Omental fat pad (tissue), 4 donors: ENCODE measurements around the gene ANG. TPM values are rescaled to one million over a fixed set of nuclear protein-coding genes. Genes with fewer than 3 reads are reported as not detected.
"Not testable (repeated sequence)": the region's sequence is repeated elsewhere in the genome, so short reads cannot be mapped to it uniquely, and the experiment has no call there.

ENCODE experiments used
- ATAC-seq: fragments of 150-250 bp; one replicate; pipeline ENCODE4 v1.9.1; 2016; ENCODE audit warnings: mild to moderate bottlenecking, moderate library complexity; ENCODE audit not compliant: low FRiP score
- DNase-seq: peaks from one replicate; pipeline ENCODE4 v3.0.0-alpha.2; 2019; ENCODE audit warnings: low spot score
- CTCF ChIP-seq, 3 donors: fragments of 450-650 bp; IDR thresholded peaks; one replicate each; pipeline ENCODE4 v1.5.1; 2016 to 2017; ENCODE audit warnings: antibody characterized with exemption in 3 of 3, mild to moderate bottlenecking in 3 of 3, moderate library complexity in 2 of 3
- total RNA-seq, 4 donors: library from RNA; depleted of rRNA; stranded (reverse); fragments of >200 nt; gene quantifications; one replicate each; pipeline ENCODE4 v1.1.0, GENCODE V29; 2016

Gene ANG
- total RNA-seq, 4 donors from 2014 or later, result 24.4 to 114 (median 45.6) TPM

DNA sequence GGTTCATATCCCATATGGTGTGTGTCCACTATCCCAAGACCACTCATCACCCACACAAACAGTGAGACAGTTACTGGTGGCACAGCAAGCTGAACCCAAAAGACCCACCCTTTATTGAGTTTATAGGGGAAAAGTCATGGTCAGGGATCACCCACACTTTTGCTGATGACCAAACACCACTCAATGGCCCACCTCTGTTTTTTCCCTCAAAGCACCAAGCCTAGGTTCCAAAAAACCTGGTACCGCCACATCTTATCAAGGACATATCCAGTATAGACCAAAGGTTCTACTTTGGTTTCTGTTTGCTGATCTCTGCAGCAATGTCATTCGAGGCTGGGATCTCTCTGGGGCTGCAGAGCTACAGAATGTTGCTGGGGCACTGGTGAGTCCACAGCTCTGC, 27.4 kb upstream of the ANG start:
- TF ChIP-seq CTCF (IDR thresholded peaks at IDR 0.05), result no peak

GRCh38 chr14:20662968-20663732, 25.4 kb upstream of the ANG start:
- peak; percentile 47 for ATAC-seq
- TF ChIP-seq CTCF (IDR thresholded peaks at IDR 0.05), result no peak
- DNase-seq, result no peak

More for the DNA sequence above, 27.4 kb upstream of the ANG start:
- ATAC-seq (no peak), DNase-seq (no peak)

GRCh38 chr14:20666400-20666961, 22.1 kb upstream of the ANG start:
- DNase-seq, ATAC-seq: not testable (repeated sequence)

DNA sequence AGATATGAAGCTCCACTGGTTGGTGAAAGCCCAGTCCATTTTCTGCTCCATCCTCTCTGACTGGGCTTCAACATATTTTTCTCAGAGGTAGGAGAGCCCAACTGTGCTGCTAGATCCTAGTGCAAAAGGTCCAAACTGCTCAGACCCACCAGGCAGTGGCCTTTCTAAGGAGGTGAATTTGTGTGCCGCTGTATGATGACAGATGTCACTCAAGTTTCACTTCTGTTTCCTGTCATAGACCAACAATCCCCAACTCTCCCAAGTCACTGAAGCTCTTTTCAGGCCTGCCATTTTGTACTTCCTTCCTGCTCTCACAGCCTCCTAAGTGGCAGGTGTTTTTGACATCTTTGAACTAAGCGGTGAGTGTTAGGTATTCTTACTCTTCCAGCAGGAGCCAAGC, 20.6 kb upstream of the ANG start:
- ATAC-seq (no peak), DNase-seq (no peak)
- TF ChIP-seq CTCF (IDR thresholded peaks at IDR 0.05), result no peak

DNA sequence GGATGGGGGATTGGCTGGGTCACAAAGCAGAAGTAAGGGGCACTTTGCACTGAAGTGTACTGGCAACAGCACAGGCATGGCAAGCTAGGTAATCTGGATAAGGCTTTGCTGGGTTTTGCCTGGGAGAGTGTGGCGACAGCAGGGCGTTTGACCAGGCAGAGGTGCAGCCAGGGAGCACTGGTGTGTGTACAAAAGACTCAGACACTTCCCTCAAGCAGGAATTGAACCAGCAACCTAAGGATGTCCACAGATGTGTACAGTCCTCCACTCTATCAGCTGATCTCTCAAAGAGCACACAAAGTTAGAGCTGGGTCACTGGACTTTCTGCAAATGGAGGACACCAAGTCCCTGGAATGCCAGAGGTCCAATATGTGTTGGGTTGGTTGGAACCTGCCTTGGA, 19.6 kb upstream of the ANG start:
- ATAC-seq (no peak), DNase-seq (no peak)
- no peak for TF ChIP-seq CTCF (IDR thresholded peaks at IDR 0.05)

DNA sequence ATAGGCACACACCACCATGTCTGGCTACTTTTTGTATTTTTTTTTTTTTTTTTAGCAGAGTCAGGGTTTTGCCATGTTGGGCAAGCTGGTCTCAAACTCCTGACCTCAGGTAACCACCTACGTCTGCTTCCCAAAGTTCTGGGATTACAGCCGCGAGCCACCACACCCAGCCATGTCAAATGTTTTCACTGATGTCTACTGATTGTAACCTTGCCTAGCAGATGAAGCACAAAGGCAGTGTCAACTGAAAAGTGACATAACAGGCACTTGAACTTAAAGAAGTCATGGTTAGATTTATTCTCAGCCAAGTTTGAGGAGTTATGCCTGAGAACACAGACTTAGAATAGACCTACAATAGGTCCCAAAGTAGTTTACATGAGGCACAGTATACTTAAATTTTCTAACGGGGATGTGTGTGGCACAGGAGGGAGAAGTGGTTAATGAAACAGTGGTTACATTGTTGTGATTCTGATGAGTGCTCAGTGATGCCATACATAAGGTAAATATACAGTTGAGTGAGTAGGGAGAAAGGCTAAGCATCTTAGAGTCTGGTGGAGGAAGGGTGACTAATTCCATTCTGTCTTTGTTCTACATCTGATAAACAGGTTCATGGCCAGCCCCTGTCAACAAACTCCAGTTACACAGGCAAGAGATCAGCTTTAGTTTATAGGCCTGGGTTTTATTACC, 16.8 kb upstream of the ANG start:
- ATAC-seq (no peak), DNase-seq (no peak)
- no peak for TF ChIP-seq CTCF (IDR thresholded peaks at IDR 0.05)

DNA sequence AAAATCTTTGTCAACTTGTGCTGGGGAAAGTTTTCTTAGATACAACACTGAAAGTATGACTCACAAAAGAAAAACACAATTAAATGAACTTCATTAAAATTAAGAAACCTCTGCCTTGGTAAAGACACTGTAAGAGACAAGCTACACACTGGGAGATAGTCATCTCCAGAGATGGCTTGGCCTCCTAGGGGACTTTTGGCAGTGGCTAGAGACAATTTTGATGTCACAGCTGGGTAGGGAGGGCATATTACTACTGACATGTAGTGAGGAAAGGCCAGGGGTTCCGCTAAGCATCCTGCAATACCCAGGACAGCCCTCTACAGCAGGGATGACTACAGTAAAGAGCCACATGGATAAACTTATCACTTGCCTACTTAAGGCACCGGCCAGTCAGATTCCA, 12.9 kb upstream of the ANG start:
- TF ChIP-seq CTCF (IDR thresholded peaks at IDR 0.05), result no peak
- ATAC-seq, result no peak
- DNase-seq, result no peak
